Measurements from ENCODE around the gene UBR4. TPM values are rescaled to one million over a fixed set of nuclear protein-coding genes. Genes with fewer than 3 reads are reported as not detected.

UBR4 gene
- total and polyA plus RNA-seq, 2 donors from 2014 or later: 167 to 319 TPM

DNA sequence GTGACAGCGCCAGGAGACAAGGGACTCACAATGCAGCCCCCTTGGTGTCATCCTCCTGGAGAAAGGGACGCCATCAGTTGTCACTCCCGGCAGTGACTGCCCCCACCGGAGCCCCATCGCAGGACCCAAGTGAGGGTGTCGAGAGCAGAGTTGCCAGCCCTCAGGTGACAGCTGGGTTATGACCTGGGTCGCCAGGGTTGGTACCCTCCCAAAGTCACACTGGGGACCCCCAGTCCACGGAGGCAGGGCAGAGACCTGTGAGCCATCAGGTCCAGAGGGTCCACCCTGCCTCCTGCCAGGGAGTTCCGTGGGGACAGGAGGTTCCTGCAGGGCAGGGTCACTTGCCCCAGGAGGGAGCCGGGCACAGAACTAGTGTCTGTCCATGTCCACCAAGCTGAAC is 175.3 kb downstream of the UBR4 start:
- no peak overlapping the region for H3K4me3 ChIP-seq (ENCODE audit: low read length in 3 of 3)

DNA sequence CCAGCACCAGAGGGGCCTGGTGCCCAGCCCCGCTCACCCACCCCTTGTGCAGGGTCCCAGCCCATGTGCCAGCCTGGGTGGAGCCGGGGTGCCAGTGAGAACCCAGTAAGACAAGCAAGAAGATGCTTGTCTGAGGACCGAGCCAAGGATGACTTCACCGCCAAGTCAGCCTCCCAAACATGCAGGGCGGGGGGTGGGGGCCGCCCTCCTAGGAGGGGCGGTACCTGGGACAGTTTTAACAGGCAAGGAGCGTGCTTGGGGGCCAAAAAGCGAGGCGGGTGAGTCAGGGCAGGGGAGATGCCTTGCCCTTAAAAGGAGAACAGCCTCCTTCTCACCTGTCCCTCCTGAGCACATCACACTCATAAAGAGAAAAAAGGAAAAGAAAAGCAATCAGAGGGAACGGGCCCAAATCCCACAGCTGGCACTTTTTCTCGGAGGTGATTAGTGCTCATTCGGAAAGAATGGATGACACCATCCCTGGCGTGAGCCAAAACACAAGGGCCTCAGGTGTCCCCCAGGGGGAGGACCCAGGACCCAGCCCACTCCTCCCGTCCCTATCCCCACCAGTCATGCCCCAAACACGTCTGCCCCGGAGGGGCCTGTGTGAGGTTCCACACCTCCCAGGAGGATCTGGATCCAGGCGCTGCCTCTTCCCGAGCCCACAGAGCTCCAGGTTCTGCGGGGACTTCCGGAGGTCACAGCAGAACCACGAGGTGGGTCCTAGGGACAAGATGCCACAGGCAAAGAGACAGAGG is 176.0 kb downstream of the UBR4 start:
- TF ChIP-seq, protein P1, sequence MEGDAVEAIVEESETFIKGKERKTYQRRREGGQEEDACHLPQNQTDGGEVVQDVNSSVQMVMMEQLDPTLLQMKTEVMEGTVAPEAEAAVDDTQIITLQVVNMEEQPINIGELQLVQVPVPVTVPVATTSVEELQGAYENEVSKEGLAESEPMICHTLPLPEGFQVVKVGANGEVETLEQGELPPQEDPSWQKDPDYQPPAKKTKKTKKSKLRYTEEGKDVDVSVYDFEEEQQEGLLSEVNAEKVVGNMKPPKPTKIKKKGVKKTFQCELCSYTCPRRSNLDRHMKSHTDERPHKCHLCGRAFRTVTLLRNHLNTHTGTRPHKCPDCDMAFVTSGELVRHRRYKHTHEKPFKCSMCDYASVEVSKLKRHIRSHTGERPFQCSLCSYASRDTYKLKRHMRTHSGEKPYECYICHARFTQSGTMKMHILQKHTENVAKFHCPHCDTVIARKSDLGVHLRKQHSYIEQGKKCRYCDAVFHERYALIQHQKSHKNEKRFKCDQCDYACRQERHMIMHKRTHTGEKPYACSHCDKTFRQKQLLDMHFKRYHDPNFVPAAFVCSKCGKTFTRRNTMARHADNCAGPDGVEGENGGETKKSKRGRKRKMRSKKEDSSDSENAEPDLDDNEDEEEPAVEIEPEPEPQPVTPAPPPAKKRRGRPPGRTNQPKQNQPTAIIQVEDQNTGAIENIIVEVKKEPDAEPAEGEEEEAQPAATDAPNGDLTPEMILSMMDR (IDR thresholded peaks at IDR 0.05; ENCODE audit: borderline replicate concordance, extremely low read depth, insufficient read depth): no peak
- Histone ChIP-seq H3K36me3 (ENCODE audit: control insufficient read depth in 2 of 3, insufficient read depth in 3 of 3, low read length in 3 of 3) (no peaks in the 10 kb centered on the region), H3K4me3 (ENCODE audit: low read length in 3 of 3) (no peak overlapping the region), H3K9me3 (ENCODE audit: control insufficient read depth in 2 of 3, insufficient read depth in 1 of 3, low read length in 3 of 3) (no peaks in the 10 kb centered on the region), H3K27me3 (ENCODE audit: control insufficient read depth, insufficient read depth, low read length) (no peaks in the 10 kb centered on the region), H3K4me1 (ENCODE audit: control insufficient read depth in 2 of 3, insufficient read depth in 2 of 3, low read depth in 1 of 3, low read length in 3 of 3) (no peaks in the 10 kb centered on the region), H3K27ac (ENCODE audit: low read depth in 2 of 2, low read length in 2 of 2) (no peak overlapping the region), H3K9ac (ENCODE audit: low read length in 3 of 3) (no peak overlapping the region)
- no peak for FAIRE-seq
- intact Hi-C loops (cut with DNase I): no loop called here
- DNase-seq: peak in 2 of 5 donors; percentile 40 to 69

More for the DNA sequence above, 175.3 kb downstream of the UBR4 start:
- FAIRE-seq (no peak), DNase-seq (peak in 2 of 5 donors; percentile 41 to 59)
- Histone ChIP-seq H3K9ac (ENCODE audit: low read length in 3 of 3) (no peak overlapping the region), H3K27ac (ENCODE audit: low read depth in 2 of 2, low read length in 2 of 2) (no peak overlapping the region), H3K27me3 (ENCODE audit: control insufficient read depth, insufficient read depth, low read length) (no peaks in the 10 kb centered on the region), H3K4me1 (ENCODE audit: control insufficient read depth in 2 of 3, insufficient read depth in 2 of 3, low read depth in 1 of 3, low read length in 3 of 3) (no peaks in the 10 kb centered on the region), H3K36me3 (ENCODE audit: control insufficient read depth in 2 of 3, insufficient read depth in 3 of 3, low read length in 3 of 3) (no peaks in the 10 kb centered on the region), H3K9me3 (ENCODE audit: control insufficient read depth in 2 of 3, insufficient read depth in 1 of 3, low read length in 3 of 3) (no peaks in the 10 kb centered on the region)
- TF ChIP-seq, protein P1 (IDR thresholded peaks at IDR 0.05; ENCODE audit: borderline replicate concordance, extremely low read depth, insufficient read depth): no peak
- intact Hi-C loops (cut with DNase I): no loop called here

DNA sequence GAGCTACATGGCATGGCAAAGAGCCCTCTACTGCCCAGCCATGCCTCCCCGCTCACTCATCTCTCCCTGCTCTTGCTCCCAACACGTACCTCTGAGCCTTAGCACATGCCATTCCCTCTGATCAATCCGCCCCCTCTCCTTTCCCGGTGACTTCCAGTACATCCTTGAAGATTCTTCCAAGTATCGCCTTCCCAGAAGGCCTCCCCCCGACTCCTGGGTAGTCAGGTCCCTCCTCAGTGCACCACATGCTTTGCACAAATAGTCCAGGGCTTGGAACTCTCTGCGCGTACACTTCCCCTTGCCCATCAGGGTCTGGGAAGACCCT is 176.6 kb downstream of the UBR4 start:
- FAIRE-seq: no peak
- no peak for DNase-seq
- intact Hi-C loops (cut with DNase I): no loop called here

More for the DNA sequence above, 176.6 kb downstream of the UBR4 start:
- Histone ChIP-seq H3K36me3 (ENCODE audit: control insufficient read depth in 2 of 3, insufficient read depth in 3 of 3, low read length in 3 of 3) (no peaks in the 10 kb centered on the region), H3K4me3 (ENCODE audit: low read length in 3 of 3) (no peak overlapping the region), H3K27me3 (ENCODE audit: control insufficient read depth, insufficient read depth, low read length) (no peaks in the 10 kb centered on the region), H3K4me1 (ENCODE audit: control insufficient read depth in 2 of 3, insufficient read depth in 2 of 3, low read depth in 1 of 3, low read length in 3 of 3) (no peaks in the 10 kb centered on the region), H3K9ac (ENCODE audit: low read length in 3 of 3) (no peak overlapping the region), H3K27ac (ENCODE audit: low read depth in 2 of 2, low read length in 2 of 2) (no peak overlapping the region), H3K9me3 (ENCODE audit: control insufficient read depth in 2 of 3, insufficient read depth in 1 of 3, low read length in 3 of 3) (no peaks in the 10 kb centered on the region)
- TF ChIP-seq, protein P1 (IDR thresholded peaks at IDR 0.05; ENCODE audit: borderline replicate concordance, extremely low read depth, insufficient read depth): no peak
